ENCODE measurements around the gene RAD51B.
"Not testable (repeated sequence)": the region's sequence is repeated elsewhere in the genome, so short reads cannot be mapped to it uniquely, and the experiment has no call there.

Gene RAD51B

DNA sequence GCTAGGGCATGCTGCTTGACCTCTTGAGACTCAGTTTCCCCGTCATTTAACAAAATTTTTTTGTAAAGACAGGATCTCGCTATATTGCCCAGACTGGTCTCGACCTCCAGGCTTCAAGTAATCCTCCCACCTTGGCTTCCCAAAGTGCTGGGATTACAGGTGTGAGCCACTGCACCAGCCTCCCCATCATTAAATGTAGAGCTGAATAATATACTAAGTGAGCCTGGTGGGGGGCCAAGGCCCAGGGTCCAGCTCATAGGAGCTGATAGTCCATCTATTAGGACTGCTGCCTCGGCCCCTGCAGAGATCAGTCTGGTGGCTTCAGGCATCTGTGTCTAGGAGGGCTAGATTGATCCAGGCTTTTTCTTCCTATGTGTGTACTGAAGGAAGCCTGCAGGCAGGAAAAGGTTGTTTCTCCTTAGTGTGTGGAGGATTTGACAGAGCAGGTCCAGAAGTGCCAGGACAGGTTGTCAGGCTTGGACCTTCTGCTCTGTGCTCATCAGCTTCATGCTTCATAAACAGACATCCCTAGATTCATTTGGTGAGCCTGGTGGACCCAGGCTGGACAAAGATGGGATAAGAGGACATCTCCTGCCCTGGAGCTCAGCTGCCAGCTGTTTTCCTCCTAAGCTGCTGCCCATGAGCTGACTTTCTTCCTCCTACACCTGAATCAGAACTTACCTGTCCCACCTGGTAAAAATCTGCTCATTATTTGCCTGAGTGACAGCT is 837.9 kb downstream of the RAD51B start:
- no peak for DNase-seq (ENCODE audit: low read depth in 3 of 3, low spot score in 1 of 3)

DNA sequence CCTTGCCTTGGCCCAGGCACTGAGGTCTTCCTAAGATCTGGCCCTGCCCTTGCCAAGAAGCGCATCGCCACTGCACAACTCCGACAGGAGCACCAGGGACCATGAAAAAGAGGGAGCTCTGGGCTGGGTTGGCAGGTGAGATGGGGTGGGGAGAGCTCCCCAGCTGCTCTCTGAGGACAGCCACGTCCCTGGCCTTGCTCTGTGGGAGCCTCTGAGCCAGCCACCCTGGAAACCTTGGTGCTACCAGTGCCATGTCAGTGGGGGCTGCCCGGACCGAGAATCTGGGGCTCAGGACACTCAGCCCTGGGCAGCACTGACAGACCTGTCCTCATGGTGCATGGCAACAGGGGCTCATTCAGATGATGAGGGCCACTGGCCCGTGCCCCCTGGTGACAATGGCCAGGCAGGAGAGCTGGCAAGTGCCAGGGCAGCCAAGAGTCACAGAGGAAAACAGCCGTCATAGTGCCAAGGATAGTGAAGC is 838.5 kb downstream of the RAD51B start:
- DNase-seq (ENCODE audit: low read depth in 3 of 3, low spot score in 1 of 3): no peak

DNA sequence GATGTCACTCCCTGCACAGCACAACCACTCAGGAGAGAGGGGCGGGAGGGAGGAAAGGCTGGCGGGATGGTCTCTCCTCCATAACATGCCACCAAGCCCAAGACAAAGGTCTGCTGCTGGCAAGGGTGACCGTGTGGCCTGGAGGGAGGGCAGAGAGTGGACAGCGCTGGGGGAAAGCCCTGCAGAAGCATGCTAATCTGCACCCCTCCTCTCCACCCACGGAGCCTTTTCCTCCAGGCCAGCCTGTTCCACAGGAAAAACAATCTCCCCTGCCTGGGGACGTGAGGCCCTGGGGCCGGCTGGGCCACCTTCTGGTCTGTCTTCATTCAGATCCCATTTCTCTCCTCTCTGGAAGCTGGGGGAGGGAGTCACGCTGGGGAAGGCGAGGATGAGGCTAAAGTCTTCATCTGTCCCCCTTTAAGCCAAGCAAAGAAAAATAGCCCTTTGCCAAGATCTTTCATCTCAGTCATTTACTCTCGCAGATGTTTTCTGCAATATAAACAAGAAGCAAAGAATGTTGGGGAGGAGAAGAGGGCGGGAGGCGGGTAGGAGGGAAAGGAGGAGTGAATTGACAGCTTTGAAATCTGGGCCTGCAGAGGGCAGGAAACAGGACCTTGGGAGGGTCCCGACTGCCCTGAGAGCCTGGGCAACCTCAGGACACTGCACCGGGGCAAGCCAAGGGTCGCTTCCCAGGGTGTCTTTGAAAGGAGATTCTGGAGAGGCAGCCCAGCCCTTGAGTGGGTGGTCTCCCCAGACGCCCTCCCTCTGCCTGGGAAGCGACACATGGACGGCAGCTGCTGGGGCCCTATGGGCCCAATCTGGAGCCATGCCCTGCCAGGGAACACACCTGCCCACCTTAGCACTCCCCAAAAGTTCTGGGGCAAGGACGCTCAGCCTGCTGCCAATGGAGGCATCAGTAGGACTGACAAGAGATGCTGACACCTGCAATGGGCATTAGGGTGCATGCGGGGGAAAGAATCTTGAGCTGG is 839.7 kb downstream of the RAD51B start:
- DNase-seq (ENCODE audit: low read depth in 3 of 3, low spot score in 1 of 3): no peak

DNA sequence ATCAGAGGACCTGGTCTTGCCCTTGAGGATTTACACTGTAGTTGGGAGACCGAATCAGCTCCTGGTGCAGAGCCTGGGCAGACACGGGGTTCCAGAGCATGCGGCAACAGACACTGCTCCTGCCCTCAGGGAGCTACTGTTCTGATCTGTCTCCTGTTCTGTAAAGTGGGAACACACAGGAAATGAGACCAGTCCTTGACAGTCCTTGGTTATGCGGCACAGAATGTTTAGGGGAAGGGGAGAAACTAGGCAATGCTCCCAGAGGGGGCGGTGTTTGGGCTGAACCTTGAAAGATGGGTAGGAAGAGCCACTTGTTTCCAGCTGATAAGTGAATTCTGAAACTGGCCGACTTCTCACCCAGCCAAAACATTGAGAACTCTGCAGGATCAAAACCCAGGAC is 840.9 kb downstream of the RAD51B start:
- no peak for DNase-seq (ENCODE audit: low read depth in 3 of 3, low spot score in 1 of 3)

GRCh38 chr14:68661226-68662225 is 841.9 kb downstream of the RAD51B start:
- no peak for DNase-seq (ENCODE audit: low read depth in 3 of 3, low spot score in 1 of 3)

GRCh38 chr14:68662392-68662791 is 842.8 kb downstream of the RAD51B start:
- DNase-seq (ENCODE audit: low read depth in 3 of 3, low spot score in 1 of 3): no peak

- DNase-seq (ENCODE audit: low read depth in 3 of 3, low spot score in 1 of 3): not testable (repeated sequence)
Measured at GRCh38 chr14:68662826-68663225, 843.2 kb downstream of the RAD51B start.

DNA sequence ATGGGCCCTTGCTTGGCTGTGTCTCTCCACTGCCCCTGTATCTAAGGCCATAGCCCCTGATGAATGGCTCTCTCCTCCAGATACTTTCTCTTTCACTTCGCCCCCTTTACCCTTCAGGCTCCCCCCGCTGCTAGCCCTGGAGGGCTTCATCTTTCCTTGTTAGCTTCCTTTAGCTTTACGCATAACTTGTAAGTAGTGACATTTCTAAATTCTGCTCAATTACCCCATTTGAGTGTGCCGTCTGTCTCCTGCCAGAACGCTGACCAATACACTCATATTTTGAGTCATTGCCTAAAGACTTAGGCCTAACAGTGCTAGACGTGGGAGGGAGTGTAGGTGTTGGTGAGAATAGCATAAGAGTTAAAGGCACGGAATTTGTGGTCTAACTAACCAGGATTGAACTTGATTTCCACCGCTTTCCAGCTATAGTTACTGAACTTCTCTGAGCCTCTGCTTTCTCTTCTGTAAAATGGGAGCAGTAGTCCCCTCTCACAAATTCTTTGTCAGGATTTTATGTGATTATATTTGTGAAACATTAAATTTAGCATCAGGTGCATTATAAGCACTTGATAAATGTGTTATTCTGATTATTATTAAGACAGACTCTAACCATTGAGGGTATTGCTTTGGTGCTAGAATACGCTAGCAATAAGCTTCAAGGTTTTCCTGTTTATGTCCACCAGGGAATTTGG is 844.0 kb downstream of the RAD51B start:
- no peak for DNase-seq (ENCODE audit: low read depth in 3 of 3, low spot score in 1 of 3)

DNA sequence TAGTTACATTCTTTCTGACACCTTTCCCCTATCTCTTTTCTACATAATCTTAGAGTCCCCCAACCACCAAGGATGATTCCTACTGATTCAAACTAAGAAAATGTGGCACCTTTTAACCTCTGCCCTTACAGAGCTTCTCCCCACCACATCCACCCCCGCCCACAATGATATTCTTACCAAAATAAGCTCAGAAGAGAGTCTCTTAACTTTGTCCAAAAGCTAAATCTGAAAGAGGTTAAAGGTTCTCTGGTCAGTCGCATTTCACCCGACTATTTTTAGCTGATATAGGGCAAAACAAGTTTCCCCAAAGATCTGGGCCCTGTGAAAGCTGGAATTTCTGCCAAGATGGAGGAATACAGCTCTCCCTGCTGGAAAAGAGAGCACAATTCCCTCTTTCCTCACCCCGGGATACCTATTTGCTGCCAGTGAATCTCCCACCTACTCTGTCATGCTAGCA is 844.7 kb downstream of the RAD51B start:
- no peak for DNase-seq (ENCODE audit: low read depth in 3 of 3, low spot score in 1 of 3)

- DNase-seq (ENCODE audit: low read depth in 3 of 3, low spot score in 1 of 3): no peak
Measured at GRCh38 chr14:68665131-68665530, 845.6 kb downstream of the RAD51B start.

- no peak for DNase-seq (ENCODE audit: low read depth in 3 of 3, low spot score in 1 of 3)
Measured at GRCh38 chr14:68665792-68666204, 846.2 kb downstream of the RAD51B start.

DNA sequence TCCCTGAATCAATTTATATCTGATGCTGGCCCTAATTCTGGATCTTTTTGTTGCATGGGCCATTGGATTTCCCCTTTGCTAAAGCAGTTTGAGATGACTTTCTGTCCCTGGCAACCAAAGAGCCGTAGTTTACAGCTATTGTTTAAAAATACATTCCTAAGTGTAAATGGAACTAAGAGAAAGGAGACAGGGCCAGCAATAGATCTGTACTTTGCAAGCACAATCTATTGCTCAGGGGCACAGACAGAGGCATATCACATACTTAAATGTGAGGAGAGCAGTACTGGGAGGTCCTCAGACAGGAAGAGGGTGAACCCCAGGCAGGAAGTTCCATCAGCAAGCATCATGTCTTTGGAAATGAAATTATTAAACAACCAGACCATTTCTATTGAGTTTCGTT is 846.7 kb downstream of the RAD51B start:
- DNase-seq (ENCODE audit: low read depth in 3 of 3, low spot score in 1 of 3): no peak

DNA sequence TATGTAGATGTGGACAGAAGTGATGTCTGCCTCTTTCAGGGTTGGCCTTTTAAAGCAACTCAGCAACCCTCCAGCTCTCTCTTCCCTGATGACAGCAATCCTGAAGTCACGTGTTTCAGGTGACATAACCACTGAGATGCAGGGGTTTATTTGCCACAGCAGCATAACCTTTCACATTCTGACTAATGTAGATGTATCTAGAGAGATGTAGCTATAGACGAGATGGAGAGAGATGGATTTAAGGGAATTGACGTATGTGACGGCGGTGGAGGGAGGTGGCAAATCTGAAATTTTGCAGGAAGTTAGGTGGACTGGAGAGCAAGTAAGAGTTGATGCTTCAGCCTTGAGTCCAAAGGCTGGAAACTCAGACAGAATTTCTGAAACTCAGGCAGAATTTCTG is 847.3 kb downstream of the RAD51B start:
- DNase-seq (ENCODE audit: low read depth in 3 of 3, low spot score in 1 of 3): no peak

DNA sequence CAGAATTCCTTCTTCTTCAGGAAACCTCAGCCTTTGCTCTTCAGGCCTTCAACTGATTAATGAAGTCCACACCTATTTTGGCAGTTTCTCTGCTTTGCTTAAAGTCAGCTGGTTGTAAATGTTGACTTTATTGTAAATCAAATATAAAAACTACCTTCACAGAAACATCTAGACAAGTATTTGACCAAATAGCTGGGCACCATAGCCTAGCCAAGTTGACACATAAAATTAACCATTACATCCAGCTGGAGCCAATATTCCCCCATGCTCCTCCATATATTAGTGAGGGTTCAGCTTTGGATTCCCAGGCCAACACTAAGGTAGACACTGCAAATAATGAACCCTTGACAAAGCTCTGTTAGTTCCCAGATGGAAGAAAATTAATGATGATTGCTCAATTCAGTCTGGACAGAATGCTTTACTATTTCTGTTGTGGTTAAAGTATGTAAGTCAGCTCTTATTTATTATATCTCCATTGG is 847.8 kb downstream of the RAD51B start:
- no peak for DNase-seq (ENCODE audit: low read depth in 3 of 3, low spot score in 1 of 3)

- DNase-seq (ENCODE audit: low read depth in 3 of 3, low spot score in 1 of 3): no peak
Measured at GRCh38 chr14:68668028-68668427, 848.4 kb downstream of the RAD51B start.

DNA sequence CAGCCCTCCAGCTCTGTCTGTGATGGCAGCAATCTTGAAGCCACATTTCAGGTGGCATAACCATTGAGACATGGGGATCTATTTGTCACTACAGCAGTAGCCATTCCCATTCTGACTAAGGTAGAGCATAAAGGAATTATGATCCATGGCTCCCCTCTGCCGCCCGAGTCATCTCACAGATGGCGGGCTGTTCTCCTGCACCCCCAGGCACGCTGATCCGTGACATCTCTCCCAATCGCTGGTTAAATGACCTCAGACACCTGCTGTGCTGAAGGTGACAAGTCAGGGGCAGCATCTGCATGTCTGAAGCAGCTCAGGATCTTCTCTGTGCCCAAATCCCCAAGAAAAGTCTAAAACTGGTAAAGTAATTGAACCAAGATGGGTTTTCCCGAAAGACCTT is 849.0 kb downstream of the RAD51B start:
- DNase-seq (ENCODE audit: low read depth in 3 of 3, low spot score in 1 of 3): no peak

GRCh38 chr14:68669111-68669511 is 849.5 kb downstream of the RAD51B start:
- DNase-seq (ENCODE audit: low read depth in 3 of 3, low spot score in 1 of 3): no peak

DNA sequence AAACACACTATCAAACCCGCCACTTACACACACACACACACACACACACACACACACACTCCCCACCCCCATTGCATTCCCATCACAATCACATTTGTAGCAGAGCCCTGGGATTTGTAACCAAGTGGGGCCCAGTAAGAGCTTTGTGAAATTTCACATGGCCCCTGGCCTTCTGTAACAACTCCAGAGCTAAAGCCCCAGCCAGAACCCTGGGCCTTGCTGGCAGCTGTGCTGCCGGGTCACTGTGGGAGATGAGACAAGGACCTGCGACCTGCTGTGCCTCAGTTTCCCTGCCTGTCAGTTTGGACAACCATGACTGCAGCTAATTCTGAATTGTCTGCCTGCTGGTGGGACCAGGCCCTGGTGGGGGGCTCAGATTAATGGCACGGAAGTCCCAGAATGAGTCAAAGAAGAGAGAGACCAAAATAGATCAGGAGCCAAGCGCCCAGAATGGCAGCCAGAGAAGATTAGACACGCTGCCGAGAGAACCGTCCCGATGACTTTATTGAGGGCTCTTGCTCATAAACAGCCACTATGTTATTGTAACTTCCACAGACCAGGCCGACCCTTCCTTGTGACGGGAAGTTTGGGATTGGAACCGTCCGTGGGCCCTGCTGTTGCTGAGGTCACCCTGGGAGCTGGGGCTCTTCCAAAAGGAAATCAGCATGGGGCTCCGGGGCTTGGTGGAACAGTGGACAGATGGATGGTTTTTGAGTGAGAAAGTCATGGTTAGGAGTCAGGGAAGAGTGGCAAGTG is 850.2 kb downstream of the RAD51B start:
- DNase-seq (ENCODE audit: low read depth in 3 of 3, low spot score in 1 of 3): no peak

- no peak for DNase-seq (ENCODE audit: low read depth in 3 of 3, low spot score in 1 of 3)
Measured at GRCh38 chr14:68670359-68670715, 850.8 kb downstream of the RAD51B start.

All from stimulated activated CD4-positive, alpha-beta T cell treated with anti-CD3 and anti-CD28 coated beads, TNF-alpha, amount 100 ng/mL, for 1 hour (primary cell).